HEK293 (cell line): ENCODE data around the gene BARD1.

ENCODE experiments used
- CTCF ChIA-PET: fragments of 350-600 bp; formaldehyde crosslinking; extraction: SDS; loops from one replicate; lab custom pipeline; 2021; ENCODE audit warnings: antibody characterized with exemption; lab: Yijun Ruan, JAX
- POLR2A ChIA-PET: fragments of 300-600 bp; formaldehyde crosslinking; extraction: SDS; loops from one replicate; lab custom pipeline; 2020; ENCODE audit warnings: antibody characterized with exemption, inconsistent platforms; lab: Yijun Ruan, JAX
- H3K27ac ChIP-seq: fragments of 200-500 bp; sonication (Bioruptor generic); 2 replicates; pipeline ENCODE4 v1.5.1; 2014; ENCODE audit warnings: low read depth, low read length, control low read depth, inconsistent platforms; ENCODE audit errors: extremely low read depth
- H3K36me3 ChIP-seq, 2 experiments: fragments of 200-500 bp in 1 of 2; sonication (Bioruptor generic) in 1 of 2; 1 replicate in 1 of 2; 2 replicates in 1 of 2; pipeline ENCODE4 v1.5.1; 2014 to 2017; ENCODE audit warnings: inconsistent platforms in 2 of 2, low read length in 2 of 2; ENCODE audit not compliant: control insufficient read depth in 2 of 2, insufficient read depth in 1 of 2
- H3K4me1 ChIP-seq: fragments of 200-500 bp; sonication (Bioruptor generic); 2 replicates; pipeline ENCODE4 v1.5.1; 2014; ENCODE audit warnings: mild to moderate bottlenecking, low read length, inconsistent platforms; ENCODE audit not compliant: control insufficient read depth, insufficient read depth
- H3K4me3 ChIP-seq: 2 replicates; pipeline ENCODE4 v1.5.1; 2011; ENCODE audit warnings: low read depth, mild to moderate bottlenecking, control low read depth, low read length, moderate library complexity
- H3K9me3 ChIP-seq: fragments of 200-500 bp; sonication (Bioruptor generic); 2 replicates; pipeline ENCODE4 v1.5.1; 2014; ENCODE audit warnings: low read depth, low read length, inconsistent platforms; ENCODE audit not compliant: control insufficient read depth, insufficient read depth
- AEBP2 ChIP-seq: fragments of 450-650 bp; formaldehyde crosslinking; IDR thresholded peaks from 2 replicates; pipeline ENCODE4 v1.5.1; 2016; ENCODE audit warnings: missing biosample characterization, missing genetic modification characterization, borderline replicate concordance
- INSM2 ChIP-seq: fragments of 450-650 bp; formaldehyde crosslinking; IDR thresholded peaks from 2 replicates; pipeline ENCODE4 v1.5.1; 2016; ENCODE audit warnings: missing biosample characterization, missing genetic modification characterization
- KLF17 ChIP-seq: fragments of 450-650 bp; formaldehyde crosslinking; IDR thresholded peaks from 2 replicates; pipeline ENCODE4 v1.5.1; 2016; ENCODE audit warnings: missing biosample characterization, missing genetic modification characterization
- OVOL3 ChIP-seq: fragments of 450-650 bp; formaldehyde crosslinking; IDR thresholded peaks from 2 replicates; pipeline ENCODE4 v1.5.1; 2016; ENCODE audit warnings: missing biosample characterization, missing genetic modification characterization
- PBX3 ChIP-seq: sonication (generic); formaldehyde crosslinking; IDR thresholded peaks from 2 replicates; pipeline ENCODE4 v1.8.1; 2022; ENCODE audit warnings: mild to moderate bottlenecking, moderate library complexity, missing genetic modification reagents
- REST ChIP-seq: fragments of 450-650 bp; formaldehyde crosslinking; IDR thresholded peaks from 2 replicates; pipeline ENCODE4 v1.5.1; 2016; ENCODE audit warnings: missing biosample characterization, missing genetic modification characterization
- ZBTB6 ChIP-seq: fragments of 450-650 bp; formaldehyde crosslinking; IDR thresholded peaks from 2 replicates; pipeline ENCODE4 v1.5.1; 2017; ENCODE audit warnings: missing biosample characterization, missing genetic modification characterization
- ZFHX2 ChIP-seq: fragments of 450-650 bp; formaldehyde crosslinking; conservative IDR thresholded peaks from 2 replicates; pipeline ENCODE4 v1.5.1; 2016; ENCODE audit warnings: missing biosample characterization, missing genetic modification characterization
- ZFP37 ChIP-seq: fragments of 450-650 bp; formaldehyde crosslinking; IDR thresholded peaks from 2 replicates; pipeline ENCODE4 v1.5.1; 2016; ENCODE audit warnings: missing biosample characterization, missing genetic modification characterization
- ZFP41 ChIP-seq: fragments of 450-650 bp; formaldehyde crosslinking; IDR thresholded peaks from 2 replicates; pipeline ENCODE4 v1.5.1; 2016; ENCODE audit warnings: missing biosample characterization, missing genetic modification characterization, borderline replicate concordance
- ZFP69B ChIP-seq: fragments of 450-650 bp; formaldehyde crosslinking; IDR thresholded peaks from 2 replicates; pipeline ENCODE4 v1.5.1; 2016; ENCODE audit warnings: missing biosample characterization, missing genetic modification characterization
- ZNF23 ChIP-seq: fragments of 450-650 bp; formaldehyde crosslinking; IDR thresholded peaks from 2 replicates; pipeline ENCODE4 v1.5.1; 2016; ENCODE audit warnings: missing biosample characterization, missing genetic modification characterization, borderline replicate concordance
- ZNF292 ChIP-seq: fragments of 450-650 bp; formaldehyde crosslinking; IDR thresholded peaks from 2 replicates; pipeline ENCODE4 v1.5.1; 2016; ENCODE audit warnings: low read depth, missing biosample characterization, missing genetic modification characterization, borderline replicate concordance
- ZNF302 ChIP-seq: fragments of 450-650 bp; formaldehyde crosslinking; IDR thresholded peaks from 2 replicates; pipeline ENCODE4 v1.5.1; 2016; ENCODE audit warnings: missing biosample characterization, missing genetic modification characterization, low read depth
- ZNF488 ChIP-seq: fragments of 450-650 bp; formaldehyde crosslinking; IDR thresholded peaks from 2 replicates; pipeline ENCODE4 v1.5.1; 2016; ENCODE audit warnings: missing biosample characterization, missing genetic modification characterization
- ZNF510 ChIP-seq: fragments of 450-650 bp; formaldehyde crosslinking; IDR thresholded peaks from 2 replicates; pipeline ENCODE4 v1.5.1; 2018; ENCODE audit warnings: mild to moderate bottlenecking, missing genetic modification characterization, missing biosample characterization; ENCODE audit not compliant: insufficient replicate concordance
- ZNF529 ChIP-seq: fragments of 450-650 bp; formaldehyde crosslinking; IDR thresholded peaks from 2 replicates; pipeline ENCODE4 v1.5.1; 2017; ENCODE audit warnings: missing genetic modification characterization, missing biosample characterization; ENCODE audit not compliant: insufficient replicate concordance
- ZNF560 ChIP-seq: fragments of 450-650 bp; formaldehyde crosslinking; IDR thresholded peaks from 2 replicates; pipeline ENCODE4 v1.5.1; 2017; ENCODE audit warnings: missing biosample characterization, missing genetic modification characterization, borderline replicate concordance
- ZNF596 ChIP-seq: fragments of 450-650 bp; IDR thresholded peaks from 2 replicates; pipeline ENCODE4 v1.5.0; 2018; ENCODE audit warnings: missing biosample characterization, mild to moderate bottlenecking, missing genetic modification characterization, moderate library complexity
- ZNF626 ChIP-seq: fragments of 450-650 bp; sonication (Bioruptor Pico); formaldehyde crosslinking; IDR thresholded peaks from 2 replicates; pipeline ENCODE4 v1.5.1; 2018; ENCODE audit warnings: missing biosample characterization, missing genetic modification characterization, inconsistent platforms
- ZNF645 ChIP-seq: fragments of 450-650 bp; formaldehyde crosslinking; IDR thresholded peaks from 2 replicates; pipeline ENCODE4; 2016; ENCODE audit warnings: missing biosample characterization, missing genetic modification characterization
- ZNF654 ChIP-seq: fragments of 450-650 bp; formaldehyde crosslinking; IDR thresholded peaks from 2 replicates; pipeline ENCODE4 v1.5.1; 2016; ENCODE audit warnings: low read depth, missing biosample characterization, missing genetic modification characterization
- ZNF670 ChIP-seq: fragments of 450-650 bp; formaldehyde crosslinking; IDR thresholded peaks from 2 replicates; pipeline ENCODE4 v1.5.1; 2016; ENCODE audit warnings: missing biosample characterization, missing genetic modification characterization, low read depth

The BARD1 gene

GRCh38 chr2:214781226-214781625 is 28.3 kb downstream of the BARD1 start (continued):
- TF ChIP-seq REST (no peak), ZFP41 (no peak), ZNF645 (tag by site-specific recombination) (no peak), AEBP2 (tag by site-specific recombination) (no peak), KLF17 (no peak), ZNF529 (tag by site-specific recombination) (no peak), OVOL3 (no peak), ZNF510 (tag by site-specific recombination) (no peak), ZNF23 (tag by site-specific recombination) (no peak), ZNF626 (no peak), ZNF302 (no peak), ZNF654 (tag by site-specific recombination) (no peak), ZNF596 (no peak), ZFP37 (tag by site-specific recombination) (no peak)

GRCh38 chr2:214775971-214776370 is 33.5 kb downstream of the BARD1 start:
- Histone ChIP-seq H3K27ac (no peak overlapping the region), H3K4me3 (no peak overlapping the region), H3K9me3 (no peaks in the 10 kb centered on the region; the same call in 1 of the 2 replicates), H3K4me1 (no peaks in the 10 kb centered on the region), H3K36me3 (peaks cover 28 to 51% of the 10 kb centered on the region in 2 experiments; a peak in 2 of 3 replicates)
- CTCF ChIA-PET: interaction anchor here (0.6 kb wide), 1 partner anchor 8 kb away, joined by 3 read pairs; no protein-coding TSS in a partner anchor
- POLR2A ChIA-PET: no interaction called here
- TF ChIP-seq PBX3 (CRISPR knock-in tag) (no peak), ZBTB6 (tag by site-specific recombination) (no peak), ZNF488 (tag by site-specific recombination) (no peak), INSM2 (no peak), ZNF670 (tag by site-specific recombination) (no peak), ZFHX2 (tag by site-specific recombination) (no peak), KLF17 (no peak), ZNF292 (tag by site-specific recombination) (no peak), ZNF560 (tag by site-specific recombination) (no peak), ZFP69B (tag by site-specific recombination) (no peak)
